Measurements from ENCODE around the gene DTX3L.

GRCh38 chr3:122598556-122598955 is 34.4 kb downstream of the DTX3L start:
- TF ChIP-seq TAF1 (IDR thresholded peaks at IDR 0.05; ENCODE audit: low read depth), result no peak
- no peak for TF ChIP-seq EP300 (IDR thresholded peaks at IDR 0.05; ENCODE audit: borderline replicate concordance)
- TF ChIP-seq, protein P1, sequence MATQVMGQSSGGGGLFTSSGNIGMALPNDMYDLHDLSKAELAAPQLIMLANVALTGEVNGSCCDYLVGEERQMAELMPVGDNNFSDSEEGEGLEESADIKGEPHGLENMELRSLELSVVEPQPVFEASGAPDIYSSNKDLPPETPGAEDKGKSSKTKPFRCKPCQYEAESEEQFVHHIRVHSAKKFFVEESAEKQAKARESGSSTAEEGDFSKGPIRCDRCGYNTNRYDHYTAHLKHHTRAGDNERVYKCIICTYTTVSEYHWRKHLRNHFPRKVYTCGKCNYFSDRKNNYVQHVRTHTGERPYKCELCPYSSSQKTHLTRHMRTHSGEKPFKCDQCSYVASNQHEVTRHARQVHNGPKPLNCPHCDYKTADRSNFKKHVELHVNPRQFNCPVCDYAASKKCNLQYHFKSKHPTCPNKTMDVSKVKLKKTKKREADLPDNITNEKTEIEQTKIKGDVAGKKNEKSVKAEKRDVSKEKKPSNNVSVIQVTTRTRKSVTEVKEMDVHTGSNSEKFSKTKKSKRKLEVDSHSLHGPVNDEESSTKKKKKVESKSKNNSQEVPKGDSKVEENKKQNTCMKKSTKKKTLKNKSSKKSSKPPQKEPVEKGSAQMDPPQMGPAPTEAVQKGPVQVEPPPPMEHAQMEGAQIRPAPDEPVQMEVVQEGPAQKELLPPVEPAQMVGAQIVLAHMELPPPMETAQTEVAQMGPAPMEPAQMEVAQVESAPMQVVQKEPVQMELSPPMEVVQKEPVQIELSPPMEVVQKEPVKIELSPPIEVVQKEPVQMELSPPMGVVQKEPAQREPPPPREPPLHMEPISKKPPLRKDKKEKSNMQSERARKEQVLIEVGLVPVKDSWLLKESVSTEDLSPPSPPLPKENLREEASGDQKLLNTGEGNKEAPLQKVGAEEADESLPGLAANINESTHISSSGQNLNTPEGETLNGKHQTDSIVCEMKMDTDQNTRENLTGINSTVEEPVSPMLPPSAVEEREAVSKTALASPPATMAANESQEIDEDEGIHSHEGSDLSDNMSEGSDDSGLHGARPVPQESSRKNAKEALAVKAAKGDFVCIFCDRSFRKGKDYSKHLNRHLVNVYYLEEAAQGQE (IDR thresholded peaks at IDR 0.05; ENCODE audit: low read depth), result no peak
- no peak for TF ChIP-seq FOXM1 (IDR thresholded peaks at IDR 0.05; ENCODE audit: borderline replicate concordance, low read depth)

Data from Ishikawa (cell line).